Ovary (tissue), 9 donors: ENCODE data around the gene MYL4. TPM values are rescaled to one million over a fixed set of nuclear protein-coding genes. Genes with fewer than 3 reads are reported as not detected.

ENCODE experiments used
- DNase-seq, 5 donors: peaks; one replicate each; pipeline ENCODE4 v3.0.0-alpha.2; 2019 to 2020
- H3K27ac ChIP-seq, 2 donors: fragments of 200-600 bp; one replicate each; pipeline versions ENCODE4 v1.5.1 to v1.8.0; 2019 to 2022
- H3K27me3 ChIP-seq: fragments of 200-600 bp; one replicate; pipeline ENCODE4 v1.8.0; 2022
- H3K36me3 ChIP-seq: fragments of 200-600 bp; sonication (generic); one replicate; pipeline ENCODE4 v1.5.1; 2019
- H3K4me1 ChIP-seq: one replicate; pipeline ENCODE4 v1.8.1; 2013; ENCODE audit warnings: mild to moderate bottlenecking, moderate library complexity; ENCODE audit not compliant: insufficient read depth
- H3K4me3 ChIP-seq: fragments of 200-600 bp; sonication (generic); one replicate; pipeline ENCODE4 v1.5.1; 2017
- H3K9me3 ChIP-seq, 2 donors: fragments of 200-600 bp in 1 of 2; sonication (generic) in 1 of 2; one replicate each; pipeline versions ENCODE4 v1.5.1 to v1.8.1; 2013 to 2019; ENCODE audit warnings: mild to moderate bottlenecking in 1 of 2, moderate library complexity in 1 of 2
- CTCF ChIP-seq, 3 donors: fragments of 450-650 bp in 2 of 3; fragments of 200-600 bp in 1 of 3; IDR thresholded peaks; one replicate each; pipeline versions ENCODE4 v1.5.1 to v1.8.0; 2016 to 2022; ENCODE audit warnings: antibody characterized with exemption in 3 of 3, mild to moderate bottlenecking in 1 of 3
- EP300 ChIP-seq: sonication (generic); formaldehyde crosslinking; IDR thresholded peaks from one replicate; pipeline ENCODE4 v1.6.1; 2017; ENCODE audit warnings: antibody characterized with exemption
- POLR2A ChIP-seq: fragments of 450-650 bp; IDR thresholded peaks from one replicate; pipeline ENCODE4 v1.6.1; 2017; ENCODE audit warnings: antibody characterized with exemption, mild to moderate bottlenecking, moderate library complexity
- WGBS, 3 donors: extraction: QIAGEN DNeasy Blood & Tissue Kit in 1 of 3; methylation state at CpG; one replicate each; pipeline versions ENCODE4 v1.1.5 to v1.1.7; 2013 to 2017; 5-methylcytosine and 5-hydroxymethylcytosine counted together
- intact Hi-C, 4 donors: fragments of 100-400 bp; cut with DNase I; formaldehyde crosslinking; loops; one replicate each; pipeline versions ENCODE4 v1.11.0 to v1.15.1; 2022 to 2023
- polyA plus RNA-seq, 2 donors: library from polyadenylated mRNA; stranded (reverse); fragments of 200-250 nt in 1 of 2; fragments of 350-450 nt in 1 of 2; fragmentation: Illumina TruSeq in 1 of 2; extraction: RNeasy Lipid Tissue Mini Kit (QIAGEN cat#74804) in 1 of 2; gene quantifications; one replicate each; pipeline ENCODE4 v1.2.3, GENCODE V29; 2013 to 2014
- total RNA-seq, 7 donors: library from RNA; depleted of rRNA in 2 of 7; stranded (reverse); fragments of >200 nt in 2 of 7; fragmentation: NEBNext Ultra II Directional in 3 of 7; extraction: Animal tissue kit (Norgen Biotek cat#: 25700) in 3 of 7; gene quantifications; one replicate each; pipeline versions ENCODE4 v1.1.0 to v1.2.4, GENCODE V29; 2016 to 2023
- donor health status: DM: no; HTN: no; CAD: no; lungs with moderate emphysema.
- donor health status: DM: no; HTN: no; CAD: no.
- donor health status: Bipolar disorder and iron deficiency.
- donor health status: DM: yes; HTN: yes; CAD: no.
- donor health status: DM: no; HTN: no; CAD: no.
- donor health status: DM: yes; HTN: yes; CAD: no.

MYL4 gene
- total and polyA plus RNA-seq, 9 donors, result 0.28 to 0.79 (median 0.37) TPM; not detected in 5

GRCh38 chr17:47231334-47231733 is 22.2 kb downstream of the MYL4 start:
- H3K36me3 ChIP-seq, result no peaks in the 10 kb centered on the region
- H3K4me1 ChIP-seq, result no peaks in the 10 kb centered on the region
- TF ChIP-seq EP300, result no peak
- no peak for TF ChIP-seq CTCF (IDR thresholded peaks at IDR 0.05)
- TF ChIP-seq POLR2A, result no peak
- H3K27me3 ChIP-seq, result no peaks in the 10 kb centered on the region
- no peak overlapping the region for H3K27ac ChIP-seq
- no peaks in the 10 kb centered on the region for H3K9me3 ChIP-seq
- intact Hi-C loops, result loop anchor here in 2 of 4 donors (2.0 to 5.0 kb wide), 2 partner anchors 81 to 83 kb away; no protein-coding TSS in a partner anchor
- DNase-seq, result no peak
- H3K4me3 ChIP-seq, result no peak overlapping the region
- 92 to 96% (median 93%) methylated on average over 3 of the region's 3 CpGs for WGBS, 3 donors

GRCh38 chr17:47231866-47232265 is 22.7 kb downstream of the MYL4 start:
- 96 to 98% (median 96%) methylated on average over 3 of the region's 3 CpGs for WGBS, 3 donors
- Histone ChIP-seq H3K36me3 (no peaks in the 10 kb centered on the region), H3K4me3 (no peak overlapping the region), H3K27ac (no peak overlapping the region), H3K4me1 (no peaks in the 10 kb centered on the region), H3K27me3 (no peaks in the 10 kb centered on the region), H3K9me3 (no peaks in the 10 kb centered on the region)
- TF ChIP-seq CTCF (IDR thresholded peaks at IDR 0.05), result no peak
- no peak for TF ChIP-seq POLR2A
- no peak for TF ChIP-seq EP300
- DNase-seq, result no peak
- intact Hi-C loops, result loop anchor here in 2 of 4 donors (2.0 to 5.0 kb wide), 2 partner anchors 80 to 83 kb away; no protein-coding TSS in a partner anchor

GRCh38 chr17:47232465-47232864 is 23.3 kb downstream of the MYL4 start:
- Histone ChIP-seq H3K4me1 (no peaks in the 10 kb centered on the region), H3K4me3 (no peak overlapping the region), H3K27ac (no peak overlapping the region), H3K9me3 (no peaks in the 10 kb centered on the region), H3K27me3 (no peaks in the 10 kb centered on the region), H3K36me3 (no peaks in the 10 kb centered on the region)
- no peak for DNase-seq
- TF ChIP-seq EP300 (no peak), CTCF (IDR thresholded peaks at IDR 0.05) (no peak), POLR2A (no peak)
- 74 to 85% (median 85%) methylated on average over 2 of the region's 2 CpGs for WGBS, 3 donors
- intact Hi-C loops, result loop anchor here in 1 of 4 donors (5.0 kb wide), 1 partner anchor 80 kb away; no protein-coding TSS in a partner anchor

GRCh38 chr17:47235506-47235905 is 26.4 kb downstream of the MYL4 start:
- Histone ChIP-seq H3K36me3 (no peaks in the 10 kb centered on the region), H3K9me3 (no peaks in the 10 kb centered on the region), H3K27me3 (no peaks in the 10 kb centered on the region), H3K4me3 (no peak overlapping the region), H3K4me1 (no peaks in the 10 kb centered on the region), H3K27ac (no peak overlapping the region)
- WGBS, 3 donors, result 91 to 94% (median 94%) methylated on average over 3 of the region's 3 CpGs
- DNase-seq, result no peak
- TF ChIP-seq POLR2A, result no peak
- TF ChIP-seq CTCF (IDR thresholded peaks at IDR 0.05), result no peak
- TF ChIP-seq EP300, result no peak
- intact Hi-C loops, result no loop called here
